Activated T-cell treated with anti-CD3 and anti-CD28 coated beads, Interleukin-2, amount 50 U/mL, for 1 hour (primary cell): ENCODE data around the gene PIK3CD.

ENCODE experiments used
- DNase-seq: peaks from one replicate; pipeline ENCODE4 v3.0.0-alpha.2; 2020

Gene PIK3CD

GRCh38 chr1:9651565-9652378, at the start of gene PIK3CD:
PIK3CD (plus strand) TSS chr1:9651731; CDS start chr1:9710456, 58,725 bp downstream.
- peak; percentile 67 for DNase-seq

GRCh38 chr1:9601942-9602793, 49.4 kb upstream of the PIK3CD start:
- no peak for DNase-seq

- no peak for DNase-seq
These were observed 48.8 kb upstream of the PIK3CD start for GRCh38 chr1:9602794-9603167.

- DNase-seq: no peak
These were observed 48.2 kb upstream of the PIK3CD start for GRCh38 chr1:9603307-9603706.

- no peak for DNase-seq
These were observed 47.5 kb upstream of the PIK3CD start for GRCh38 chr1:9603766-9604753.

GRCh38 chr1:9604836-9605235, 46.7 kb upstream of the PIK3CD start:
- DNase-seq: no peak

- no peak for DNase-seq
These were observed 45.5 kb upstream of the PIK3CD start for GRCh38 chr1:9605946-9606455.

- DNase-seq: no peak
These were observed 45.1 kb upstream of the PIK3CD start for GRCh38 chr1:9606458-9606857.

- no peak for DNase-seq
These were observed 44.6 kb upstream of the PIK3CD start for GRCh38 chr1:9606948-9607347.

GRCh38 chr1:9607352-9607751, 44.2 kb upstream of the PIK3CD start:
- no peak for DNase-seq

- no peak for DNase-seq
These were observed 41.5 kb upstream of the PIK3CD start for GRCh38 chr1:9609998-9610397.

- no peak for DNase-seq
These were observed 41.0 kb upstream of the PIK3CD start for GRCh38 chr1:9610548-9610947.

GRCh38 chr1:9611716-9612115, 39.8 kb upstream of the PIK3CD start:
- no peak for DNase-seq

- DNase-seq: no peak
These were observed 39.2 kb upstream of the PIK3CD start for GRCh38 chr1:9612162-9612845.

- no peak for DNase-seq
These were observed 38.5 kb upstream of the PIK3CD start for GRCh38 chr1:9612871-9613624.

- no peak for DNase-seq
These were observed 37.8 kb upstream of the PIK3CD start for GRCh38 chr1:9613625-9614299.

- peak; percentile 65 for DNase-seq
These were observed 36.0 kb upstream of the PIK3CD start for GRCh38 chr1:9615316-9616063.

GRCh38 chr1:9618909-9619679, 32.4 kb upstream of the PIK3CD start:
- DNase-seq: no peak

- DNase-seq: no peak
These were observed 30.5 kb upstream of the PIK3CD start for GRCh38 chr1:9621032-9621431.
